GM21367 (cell line): ENCODE results near the gene IDS.
"Not testable (repeated sequence)": the region's sequence is repeated elsewhere in the genome, so short reads cannot be mapped to it uniquely, and the experiment has no call there.

Experiments used
- ATAC-seq: cut with Tn5 transposase; IDR thresholded peaks from one replicate; pipeline ENCODE4 v1.9.1; 2021; ENCODE audit not compliant: unreplicated experiment

Gene IDS, protein sequence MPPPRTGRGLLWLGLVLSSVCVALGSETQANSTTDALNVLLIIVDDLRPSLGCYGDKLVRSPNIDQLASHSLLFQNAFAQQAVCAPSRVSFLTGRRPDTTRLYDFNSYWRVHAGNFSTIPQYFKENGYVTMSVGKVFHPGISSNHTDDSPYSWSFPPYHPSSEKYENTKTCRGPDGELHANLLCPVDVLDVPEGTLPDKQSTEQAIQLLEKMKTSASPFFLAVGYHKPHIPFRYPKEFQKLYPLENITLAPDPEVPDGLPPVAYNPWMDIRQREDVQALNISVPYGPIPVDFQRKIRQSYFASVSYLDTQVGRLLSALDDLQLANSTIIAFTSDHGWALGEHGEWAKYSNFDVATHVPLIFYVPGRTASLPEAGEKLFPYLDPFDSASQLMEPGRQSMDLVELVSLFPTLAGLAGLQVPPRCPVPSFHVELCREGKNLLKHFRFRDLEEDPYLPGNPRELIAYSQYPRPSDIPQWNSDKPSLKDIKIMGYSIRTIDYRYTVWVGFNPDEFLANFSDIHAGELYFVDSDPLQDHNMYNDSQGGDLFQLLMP

DNA sequence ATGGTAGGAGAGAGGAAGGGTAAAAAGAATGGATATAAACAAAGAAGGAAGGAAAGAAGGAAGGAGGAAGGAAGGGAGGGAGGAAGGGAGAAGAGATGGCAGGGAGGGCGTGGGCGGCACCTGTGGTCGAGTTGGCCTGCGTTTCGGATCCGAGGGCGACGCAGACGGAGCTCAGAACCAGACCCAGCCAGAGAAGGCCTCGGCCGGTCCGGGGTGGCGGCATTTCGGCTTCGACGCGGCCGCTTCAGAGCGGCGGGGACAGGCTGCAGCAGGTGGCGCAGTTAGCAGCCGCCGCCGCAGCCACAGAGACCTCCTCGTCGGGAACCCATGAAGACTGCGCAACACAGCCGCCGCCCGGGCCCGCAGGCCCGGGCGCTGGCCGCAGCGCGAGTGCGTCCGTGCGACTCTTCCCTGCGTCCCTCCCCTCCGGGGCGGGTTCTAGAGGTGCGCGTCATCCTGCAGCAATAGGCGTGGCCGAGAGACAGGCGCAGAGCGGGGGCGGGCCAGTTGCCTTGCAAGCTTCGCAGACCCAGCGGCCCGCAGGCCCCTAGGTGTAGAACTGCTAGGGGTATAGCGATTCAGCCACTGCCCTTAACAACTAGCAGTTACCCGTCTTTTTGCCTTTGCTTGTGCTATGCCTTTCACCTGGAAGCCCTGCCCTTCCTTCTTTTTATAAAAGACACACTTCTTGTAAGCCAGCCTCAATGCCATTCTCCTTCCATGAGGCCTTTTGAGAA is at the start of gene IDS:
Gene IDS, minus strand, starts transcription at position 392 of the 737 bp plus-strand sequence. Its CDS starts 169 bp downstream, at position 223.
- peak; percentile 69 for ATAC-seq

DNA sequence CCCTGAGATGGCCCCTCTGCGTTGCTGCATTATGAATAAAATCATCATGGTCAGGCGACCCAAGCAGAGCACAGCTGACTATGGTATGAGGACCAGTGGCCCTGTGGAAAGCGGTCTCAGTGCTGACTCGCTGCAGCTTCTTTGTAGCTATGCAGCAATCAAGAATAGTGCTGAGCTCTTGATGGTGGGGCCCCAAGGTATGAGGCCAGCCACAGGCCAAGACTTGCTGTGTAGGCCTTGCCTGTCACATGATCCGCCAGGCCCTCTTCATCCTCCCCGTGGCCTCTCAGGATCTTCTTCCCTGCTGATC is 46.8 kb upstream of the IDS start:
- not testable (repeated sequence) for ATAC-seq

DNA sequence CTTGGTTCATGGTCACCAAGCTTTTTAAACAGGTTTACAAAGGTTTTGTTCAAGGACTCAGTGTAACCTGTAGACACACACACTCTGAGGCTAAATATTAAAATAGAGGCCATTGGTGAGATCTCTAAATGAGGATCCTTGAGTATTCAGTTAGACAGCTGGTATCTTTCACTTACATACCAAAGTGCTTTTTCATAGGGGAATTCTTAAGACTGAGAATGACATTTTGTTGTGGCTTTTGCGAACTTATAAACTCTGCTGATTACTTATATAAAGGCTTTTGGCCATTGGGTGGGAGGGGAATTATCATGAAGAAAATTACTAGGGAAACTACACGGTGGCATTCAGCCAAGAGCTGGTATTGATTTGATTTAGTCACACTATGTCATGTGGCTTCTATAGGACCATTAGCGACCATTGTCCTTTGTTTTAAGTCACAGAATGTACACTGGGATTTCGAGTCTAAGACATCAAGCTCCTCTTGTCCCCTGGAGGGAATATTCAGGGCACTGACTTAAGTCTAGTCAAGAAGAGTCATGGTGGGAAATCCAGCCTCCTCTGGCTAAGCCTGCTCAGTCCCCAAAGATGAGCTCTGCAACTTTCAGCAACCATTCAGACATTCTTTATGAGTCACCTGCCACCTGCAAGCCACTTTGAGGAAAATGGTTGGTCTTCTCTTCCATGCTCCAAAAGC is 46.3 kb upstream of the IDS start:
- ATAC-seq: peak; percentile 53

DNA sequence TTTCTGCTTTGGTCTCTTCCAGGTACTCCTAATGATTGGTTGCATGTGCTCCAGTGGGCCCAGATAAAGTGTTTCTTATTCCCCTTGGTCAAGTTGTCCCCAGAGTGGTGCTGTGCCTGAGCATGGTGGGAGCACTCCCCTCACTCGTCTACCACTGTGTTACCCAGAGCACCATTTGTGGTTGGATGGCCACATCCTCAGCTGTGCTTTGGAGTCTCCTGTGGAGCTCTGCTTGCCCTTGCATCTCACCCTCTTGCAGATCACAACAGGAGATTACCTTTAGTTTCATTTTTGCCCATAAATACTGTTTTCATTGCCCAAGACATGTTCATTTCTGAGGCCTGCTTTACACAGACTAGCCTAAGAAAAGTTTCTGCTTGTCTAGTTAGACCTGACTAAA is 45.3 kb upstream of the IDS start:
- not testable (repeated sequence) for ATAC-seq

DNA sequence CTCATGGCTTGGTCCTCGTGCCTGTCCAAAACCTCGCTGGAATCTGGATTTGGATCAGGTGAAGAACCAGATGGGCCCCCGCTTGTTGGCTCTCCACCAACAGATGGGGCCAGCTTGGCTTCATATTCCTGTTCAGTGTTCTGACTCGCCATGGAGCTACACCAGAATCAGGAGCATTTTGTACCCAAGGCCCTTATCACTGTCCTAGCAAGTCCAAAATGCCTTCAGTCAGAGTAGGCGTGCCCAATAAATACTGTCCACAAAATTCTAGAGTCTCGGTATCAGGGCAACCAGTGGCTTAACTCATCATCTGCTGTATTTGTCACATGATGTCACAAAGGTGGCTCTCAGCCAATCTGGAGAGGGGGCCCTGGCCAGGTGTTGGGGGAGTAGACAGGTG is 44.6 kb upstream of the IDS start, which contains the start of gene HSFX3:
Gene HSFX3, minus strand, starts transcription at position 224 of the 400 bp plus-strand sequence. Its CDS starts 72 bp downstream, at position 152.
- ATAC-seq: not testable (repeated sequence)

DNA sequence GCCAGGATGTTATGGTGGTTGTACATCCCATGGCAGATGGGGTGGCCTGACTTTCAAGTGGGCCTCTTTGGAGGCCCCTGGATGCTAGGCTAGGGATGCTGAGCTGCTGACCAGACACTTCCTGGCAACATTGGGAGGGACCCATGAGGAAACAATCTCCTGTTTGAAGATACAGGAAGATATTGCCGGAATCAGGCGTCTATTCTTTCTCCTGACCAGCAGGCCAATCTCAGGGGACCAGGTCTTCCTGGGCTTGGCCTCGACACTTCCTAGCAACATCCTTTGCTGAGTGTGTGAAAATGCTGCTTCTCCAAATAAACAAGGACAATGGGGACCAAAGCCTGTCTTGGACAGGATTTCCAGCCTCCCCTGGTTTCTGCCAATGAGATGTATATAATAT is 42.7 kb upstream of the IDS start:
- not testable (repeated sequence) for ATAC-seq

DNA sequence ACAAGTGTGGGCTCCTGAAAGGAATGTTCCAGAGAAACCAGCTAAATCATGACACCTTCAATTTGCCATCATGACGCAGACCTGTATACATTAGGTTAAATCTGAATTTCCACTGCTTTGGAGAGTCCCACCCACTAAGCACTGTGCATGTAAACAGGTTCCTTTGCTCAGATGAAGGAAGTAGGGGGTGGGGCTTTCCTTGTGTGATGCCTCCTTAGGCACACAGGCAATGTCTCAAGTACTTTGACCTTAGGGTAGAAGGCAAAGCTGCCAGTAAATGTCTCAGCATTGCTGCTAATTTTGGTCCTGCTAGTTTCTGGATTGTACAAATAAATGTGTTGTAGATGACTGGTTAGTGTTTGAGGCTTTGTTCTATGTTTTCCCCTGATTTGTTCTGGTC is 41.9 kb upstream of the IDS start:
- not testable (repeated sequence) for ATAC-seq

DNA sequence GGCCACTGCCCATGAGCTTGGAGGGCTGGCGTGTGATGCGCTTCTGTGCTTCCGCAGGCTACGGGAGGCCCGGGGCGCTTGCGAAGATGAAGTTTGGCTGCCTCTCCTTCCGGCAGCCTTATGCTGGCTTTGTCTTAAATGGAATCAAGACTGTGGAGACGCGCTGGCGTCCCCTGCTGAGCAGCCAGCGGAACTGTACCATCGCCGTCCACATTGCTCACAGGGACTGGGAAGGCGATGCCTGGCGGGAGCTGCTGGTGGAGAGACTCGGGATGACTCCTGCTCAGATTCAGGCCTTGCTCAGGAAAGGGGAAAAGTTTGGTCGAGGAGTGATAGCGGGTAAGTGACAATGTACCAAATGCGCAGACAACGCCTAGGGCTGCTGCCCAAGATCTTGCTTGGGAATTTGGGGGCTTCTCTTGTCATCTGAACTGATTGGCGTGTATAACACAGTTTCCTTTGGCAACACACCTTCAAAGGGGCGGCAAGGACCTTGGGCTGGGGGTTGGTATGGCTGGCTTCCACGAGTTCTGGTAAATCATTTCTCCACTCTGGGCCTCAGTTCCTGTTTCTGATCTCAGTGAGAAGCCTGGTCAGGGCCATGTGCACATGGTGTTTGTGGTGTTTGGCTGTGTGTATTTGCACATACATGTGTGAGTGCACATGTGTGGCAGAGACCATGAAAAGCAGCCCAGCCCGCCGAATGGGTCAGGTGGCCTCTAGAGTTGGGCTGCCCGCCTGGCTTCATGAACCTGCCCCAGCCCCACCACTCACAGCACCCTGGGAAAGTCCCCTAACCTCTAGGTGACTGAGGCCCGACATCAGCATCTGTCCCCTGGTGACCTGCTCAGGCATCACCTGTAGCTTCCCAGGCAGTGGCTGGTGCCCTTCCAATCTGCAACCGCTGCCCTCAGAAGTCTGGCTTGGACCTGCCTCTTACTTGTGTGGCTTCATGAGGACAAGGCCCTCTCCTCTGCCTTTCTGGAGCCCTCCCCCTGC is 40.7 kb upstream of the IDS start:
- not testable (repeated sequence) for ATAC-seq

DNA sequence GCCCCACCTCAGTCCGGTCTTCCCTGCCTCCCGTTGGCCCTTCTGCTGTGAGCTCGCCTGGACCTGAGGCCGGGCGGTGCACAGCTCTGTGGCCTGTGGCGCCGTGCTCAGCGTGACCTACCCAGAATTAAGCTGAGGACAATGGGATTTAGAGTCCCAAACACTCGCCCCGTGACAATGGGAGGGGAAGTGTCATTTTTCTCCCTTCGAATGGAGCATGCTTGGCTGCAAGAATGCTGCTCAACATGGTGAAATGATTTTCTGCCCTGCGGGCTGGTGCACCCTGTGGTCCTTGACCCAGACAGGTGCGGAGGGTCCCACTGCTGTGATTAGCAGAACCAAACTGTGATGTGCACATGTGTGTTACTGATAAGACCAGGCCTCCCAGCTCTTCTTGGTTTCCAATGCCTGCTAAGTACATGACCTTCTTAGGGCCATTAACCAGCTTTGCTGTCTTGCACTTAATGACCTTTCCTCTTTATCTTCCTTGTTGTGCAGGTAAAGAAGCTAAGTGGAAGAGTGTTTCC is 36.5 kb upstream of the IDS start:
- no peak for ATAC-seq

DNA sequence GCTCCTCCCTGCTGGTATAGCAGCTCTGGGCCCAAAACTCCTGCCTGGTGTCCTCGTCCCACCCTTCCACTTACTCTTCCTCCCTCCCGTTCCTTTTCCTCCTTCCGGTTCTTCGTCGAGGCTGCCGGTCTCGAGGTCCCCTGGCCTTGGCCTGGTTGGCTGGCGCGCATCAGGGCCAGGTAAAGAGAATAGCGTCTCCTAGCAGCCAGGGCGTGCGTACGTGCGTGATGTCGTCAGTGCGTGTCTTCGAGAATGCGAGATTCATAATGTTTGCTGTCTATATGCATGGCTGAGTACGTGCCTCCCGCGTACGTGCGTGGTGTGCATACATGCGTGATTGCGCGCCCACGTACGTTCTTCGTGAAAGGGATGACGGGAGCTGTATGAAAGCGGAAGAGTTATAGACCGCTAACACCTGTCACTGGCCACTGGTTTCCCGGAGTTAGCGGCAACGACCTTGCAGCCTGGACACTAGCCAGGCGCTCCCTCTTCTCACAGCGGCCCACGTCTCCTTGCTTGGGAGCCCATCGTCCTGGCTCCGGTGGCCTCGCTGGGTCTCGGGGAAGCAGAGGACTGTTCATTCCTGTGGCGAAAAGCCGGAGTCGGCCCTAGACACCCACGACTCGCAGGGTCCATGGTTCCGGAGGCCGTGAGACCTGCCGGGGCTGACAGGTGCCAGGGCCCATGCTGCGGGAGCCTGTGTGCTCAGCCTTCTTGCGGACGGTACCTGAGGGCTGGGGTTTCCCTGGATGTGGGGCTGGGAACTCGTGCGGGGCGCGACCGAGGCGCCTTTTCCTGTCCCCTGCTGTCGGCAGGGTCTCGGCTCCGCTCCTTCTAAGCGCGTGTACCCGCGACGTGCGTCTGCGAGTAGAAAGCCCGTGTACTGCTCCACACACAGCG is 35.8 kb upstream of the IDS start, which contains the start of gene EOLA1:
Gene EOLA1, plus strand, starts transcription at position 392 of the 900 bp plus-strand sequence. CDS start 4,619 bp downstream, outside the sequence.
- peak; percentile 75 for ATAC-seq

DNA sequence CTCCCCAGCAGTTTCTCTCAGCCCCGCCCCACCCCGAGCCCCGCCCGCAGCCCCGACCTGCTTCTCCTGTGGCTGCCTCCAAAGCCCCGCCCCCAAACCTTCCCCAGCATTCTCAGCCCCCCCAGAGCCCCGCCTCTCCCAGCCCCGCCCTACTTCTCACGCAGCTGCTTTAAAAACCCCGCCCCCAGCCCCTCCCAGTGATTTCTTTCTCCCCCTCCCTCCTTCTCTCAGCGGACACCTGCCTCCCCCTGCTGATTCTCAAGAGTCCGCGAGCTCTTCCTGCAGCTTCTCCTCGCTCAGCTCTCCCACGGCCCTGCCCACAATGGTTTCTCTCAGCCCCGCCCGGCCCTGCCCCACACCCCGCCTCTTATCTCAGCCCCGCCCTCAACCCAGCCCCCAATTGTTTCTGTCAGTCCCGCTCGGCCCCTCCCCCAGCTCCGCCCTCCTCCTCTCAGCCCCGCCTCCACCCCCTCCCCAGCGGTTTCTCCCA is 35.1 kb upstream of the IDS start:
- ATAC-seq: no peak

DNA sequence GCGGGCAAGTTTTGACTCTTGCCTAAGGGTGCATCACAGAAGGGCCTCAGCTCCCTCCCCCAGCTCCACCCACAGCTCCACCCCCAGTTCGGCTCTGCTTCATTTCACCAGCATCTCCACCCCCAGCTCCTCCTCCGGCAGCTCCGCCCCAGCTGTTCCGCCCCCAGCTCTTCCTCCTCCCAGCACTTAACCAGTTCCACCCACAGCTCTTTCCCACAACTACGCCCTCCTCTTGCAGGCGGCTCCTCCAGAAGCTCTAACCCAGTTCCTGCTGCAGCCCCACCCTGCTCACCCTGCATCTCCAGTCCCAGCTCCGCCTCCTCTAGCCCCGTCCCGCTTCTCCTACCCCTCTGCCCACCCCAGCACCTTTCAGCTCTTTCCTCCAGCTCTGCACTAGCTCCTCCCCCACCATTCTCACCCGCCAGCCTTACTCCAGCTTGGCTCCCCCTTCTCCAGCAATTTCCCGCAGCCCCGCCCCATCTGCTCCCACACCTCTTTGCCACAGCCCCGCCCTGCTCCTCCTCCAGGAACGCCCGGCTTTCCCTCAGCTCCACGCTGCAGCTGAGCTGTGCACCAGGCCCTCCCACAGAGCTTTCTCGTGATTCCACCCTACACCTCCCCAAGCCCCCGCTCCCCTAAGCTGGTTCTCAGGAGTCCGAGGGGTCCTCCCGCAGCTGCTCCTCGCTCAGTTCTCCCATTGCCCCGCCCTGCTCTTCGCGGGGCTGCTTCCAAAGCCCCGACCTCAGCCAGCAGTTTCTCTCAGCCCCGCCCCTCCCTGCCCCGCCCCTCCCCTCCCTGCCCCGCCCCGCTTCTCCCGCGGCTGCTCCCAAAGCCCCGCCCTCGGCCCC is 34.4 kb upstream of the IDS start:
- ATAC-seq: peak; percentile 51

DNA sequence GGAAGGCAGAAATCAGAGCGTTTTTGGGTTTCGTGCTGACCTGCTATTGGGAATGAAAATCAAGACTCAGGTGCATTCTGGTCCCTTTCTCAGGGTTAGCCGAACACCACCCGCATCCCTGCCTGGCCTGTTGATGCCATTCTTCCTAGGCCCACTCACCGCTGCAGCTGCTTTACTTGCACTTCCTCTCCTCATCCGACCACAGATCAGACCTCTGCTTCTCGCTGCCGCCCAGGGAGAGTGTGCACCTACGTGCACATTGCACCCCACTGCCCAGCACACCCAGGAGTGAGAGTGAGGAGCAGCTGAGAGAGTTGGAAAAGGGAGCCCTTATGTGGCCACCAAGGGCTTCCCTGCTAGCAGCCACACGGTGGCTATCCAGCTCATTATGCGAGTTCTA is 32.4 kb upstream of the IDS start:
- not testable (repeated sequence) for ATAC-seq

DNA sequence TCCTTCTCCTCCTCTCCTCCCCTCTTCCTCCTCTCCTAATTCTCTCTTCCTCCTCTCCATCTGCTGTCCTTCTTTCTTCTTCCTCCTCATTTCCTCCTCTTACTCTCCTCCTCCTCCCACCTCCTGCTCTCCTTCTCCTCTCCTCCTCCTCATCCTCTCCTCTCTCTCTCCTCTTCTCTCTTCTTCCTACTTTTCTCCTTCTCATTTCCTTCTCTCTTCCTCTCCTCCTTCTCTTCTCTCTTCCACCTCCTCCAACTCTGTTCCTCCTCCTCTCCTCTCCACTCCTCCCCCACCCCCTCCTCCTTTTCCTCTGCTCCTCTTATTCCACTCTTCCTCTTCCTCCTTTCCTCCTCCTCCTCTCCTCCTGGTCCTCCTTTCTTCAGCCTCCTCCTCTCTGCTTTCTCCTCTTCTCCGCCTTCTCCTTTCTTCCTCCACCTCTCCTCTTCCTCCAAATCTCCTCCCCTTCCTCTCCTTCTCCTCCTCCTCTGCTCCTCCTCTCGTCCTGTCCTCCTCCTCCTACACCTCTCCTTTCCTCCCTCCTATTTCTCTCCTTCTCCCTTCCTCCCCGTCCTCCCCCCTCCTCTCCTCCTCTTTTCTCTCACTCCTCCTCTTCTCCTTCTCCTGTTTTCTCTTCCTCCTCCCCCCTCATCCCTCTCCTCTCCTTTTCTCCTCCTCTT is 30.0 kb upstream of the IDS start:
- ATAC-seq: not testable (repeated sequence)

DNA sequence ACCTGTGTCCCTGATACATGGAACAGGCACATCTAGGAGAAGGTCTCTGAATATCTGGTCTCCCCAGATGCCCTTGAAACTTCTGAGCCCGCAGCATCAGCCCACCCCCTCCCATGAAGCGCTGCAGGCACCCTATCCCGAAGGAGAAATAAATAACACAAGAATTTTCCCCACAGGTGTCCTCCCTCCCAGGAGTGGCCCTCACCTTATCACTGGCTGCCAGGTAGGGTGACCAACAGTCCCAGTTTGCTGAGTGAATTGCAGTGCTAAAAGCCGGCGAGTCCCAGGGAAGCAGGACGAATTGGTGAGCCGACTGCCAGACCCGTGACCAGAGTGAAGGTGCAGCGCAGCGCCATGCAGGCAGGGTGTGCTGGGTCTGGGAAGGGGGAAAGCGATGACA is 28.9 kb upstream of the IDS start:
- ATAC-seq: not testable (repeated sequence)

DNA sequence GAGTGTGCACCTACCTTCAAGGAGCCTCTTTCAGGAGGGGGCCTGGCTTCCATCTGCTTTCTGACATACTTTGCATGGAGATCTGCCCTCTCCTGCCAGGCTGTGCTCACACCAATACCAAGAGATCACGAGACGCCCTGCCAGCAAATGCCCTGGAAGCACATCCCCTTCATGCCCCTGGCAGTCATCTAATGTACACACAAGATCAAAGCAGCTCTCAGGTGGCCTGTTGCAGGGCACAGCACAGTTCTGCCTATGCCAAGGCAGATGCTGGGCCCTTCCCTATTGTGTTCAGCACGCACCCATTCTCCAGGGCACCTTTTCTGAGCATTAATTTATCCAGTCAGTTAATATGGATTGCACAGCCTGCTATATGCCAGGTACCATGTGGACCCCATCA is 27.8 kb upstream of the IDS start:
- not testable (repeated sequence) for ATAC-seq

DNA sequence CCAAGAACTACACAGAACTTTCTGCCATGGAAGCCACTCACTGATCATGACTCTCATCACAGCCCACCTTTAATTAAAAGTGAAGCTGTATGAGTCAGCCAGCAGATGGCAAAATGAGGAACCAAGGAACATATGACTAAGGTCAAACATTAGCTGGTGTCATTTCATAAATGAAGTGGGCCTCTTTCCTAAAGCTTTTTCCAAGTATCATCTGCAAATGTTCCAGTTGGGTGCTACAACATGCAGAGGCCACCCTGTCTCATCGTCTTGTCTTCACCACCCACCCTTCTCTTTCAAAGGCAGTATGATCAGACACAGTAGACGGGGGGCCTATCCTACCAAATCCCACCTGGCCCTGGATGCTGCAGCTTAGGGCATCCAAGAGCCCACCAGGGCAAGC is 26.5 kb upstream of the IDS start:
- no peak for ATAC-seq
